OCI-LY7 (cell line): Measurements from ENCODE around the gene SPR.

ENCODE experiments used
- CTCF ChIP-seq: fragments of 200-600 bp; sonication (generic); conservative IDR thresholded peaks from 2 replicates; pipeline ENCODE4 v1.5.1; 2014; ENCODE audit warnings: mild to moderate bottlenecking, antibody characterized with exemption, low read length, moderate library complexity, mixed read lengths
- EZH2phosphoT487 ChIP-seq: fragments of 200-600 bp; sonication (generic); IDR thresholded peaks from 2 replicates; pipeline ENCODE4 v1.6.1; 2018; ENCODE audit warnings: low read depth, borderline replicate concordance, mild to moderate bottlenecking, mixed run types, antibody characterized with exemption, low read length, moderate library complexity, mixed read lengths

GRCh38 chr2:72900191-72900825 lies 13.1 kb downstream of the SPR start:
- TF ChIP-seq CTCF: no peak
- TF ChIP-seq EZH2phosphoT487: no peak
